Natural killer cell (primary cell): ENCODE data around the gene STK32C. TPM values are rescaled to one million over a fixed set of nuclear protein-coding genes. Genes with fewer than 3 reads are reported as not detected.

ENCODE experiments used
- ATAC-seq, 3 donors: fragments of 150-1000 bp in 2 of 3; fragments of 200-7000 bp in 1 of 3; cut with Tn5 transposase; 1 replicate in 1 of 3; 2 replicates in 2 of 3; pipeline ENCODE4 v1.10.0; 2021; ENCODE audit warnings: mild to moderate bottlenecking in 2 of 3, moderate library complexity in 2 of 3
- DNase-seq, 2 donors: peaks; one replicate each; pipeline versions ENCODE4 v3.0.0 to v3.0.0-alpha.2; 2013 to 2021; ENCODE audit warnings: mixed read lengths in 1 of 2
- H3K27ac ChIP-seq: one replicate; pipeline ENCODE4 v1.5.1; 2013; ENCODE audit warnings: mild to moderate bottlenecking, low read length
- H3K27me3 ChIP-seq: one replicate; pipeline ENCODE4 v1.6.1; 2013; ENCODE audit warnings: low read length; ENCODE audit not compliant: control insufficient read depth, insufficient read depth
- H3K36me3 ChIP-seq: one replicate; pipeline ENCODE4 v1.6.1; 2013; ENCODE audit warnings: low read length; ENCODE audit not compliant: control insufficient read depth, insufficient read depth
- H3K4me1 ChIP-seq: one replicate; pipeline ENCODE4 v1.6.1; 2013; ENCODE audit warnings: low read length; ENCODE audit not compliant: control insufficient read depth, insufficient read depth
- H3K4me3 ChIP-seq: one replicate; pipeline ENCODE4 v1.5.1; 2013; ENCODE audit warnings: low read length
- H3K9me3 ChIP-seq: one replicate; pipeline ENCODE4 v1.6.1; 2013; ENCODE audit warnings: low read length; ENCODE audit not compliant: control insufficient read depth, insufficient read depth
- H3K27ac Mint-ChIP-seq, 2 donors: one replicate each; pipeline ENCODE4 v1.8.0; 2022; ENCODE audit warnings: mild to moderate bottlenecking in 2 of 2, mixed read lengths in 2 of 2, moderate library complexity in 1 of 2
- H3K27me3 Mint-ChIP-seq, 2 donors: one replicate each; pipeline ENCODE4 v1.8.0; 2022; ENCODE audit warnings: low read depth in 2 of 2, mixed read lengths in 2 of 2
- H3K36me3 Mint-ChIP-seq: one replicate; pipeline ENCODE4 v1.8.0; 2022; ENCODE audit warnings: mixed read lengths
- H3K4me1 Mint-ChIP-seq, 2 donors: one replicate each; pipeline ENCODE4 v1.8.0; 2022; ENCODE audit warnings: mixed read lengths in 2 of 2
- H3K4me3 Mint-ChIP-seq: one replicate; pipeline ENCODE4 v1.8.0; 2022; ENCODE audit warnings: mild to moderate bottlenecking, moderate library complexity, mixed read lengths
- H3K9me3 Mint-ChIP-seq, 2 donors: one replicate each; pipeline ENCODE4 v1.8.0; 2022; ENCODE audit warnings: mixed read lengths in 2 of 2
- CTCF ChIP-seq: fragments of 200-600 bp; IDR thresholded peaks from one replicate; pipeline ENCODE4 v1.8.0; 2022; ENCODE audit warnings: antibody characterized with exemption
- WGBS: methylation state at CpG from one replicate; pipeline ENCODE4 v1.1.7; 2013; ENCODE audit warnings: missing lambda C conversion rate; ENCODE audit not compliant: insufficient coverage; 5-methylcytosine and 5-hydroxymethylcytosine counted together
- intact Hi-C: fragments of 100-400 bp; cut with micrococcal nuclease; formaldehyde crosslinking; loops from one replicate; pipeline ENCODE4 v1.14.2; 2022
- total RNA-seq, 4 donors: library from RNA; stranded (reverse); fragments of 120-200 nt in 1 of 4; gene quantifications; one replicate each; pipeline versions ENCODE4 v1.2.3 to v1.2.4, GENCODE V29; 2013 to 2022

The STK32C gene
- total RNA-seq, 3 donors from 2014 or later (not counting 1 experiment from before 2014, with no cell fraction given): 12.7 to 22.1 (median 17.9) TPM

- Histone ChIP-seq H3K9me3 (no peaks in the 10 kb centered on the region), H3K36me3 (no peaks in the 10 kb centered on the region), H3K27me3 (peaks cover 23% of the 10 kb centered on the region), H3K4me3 (no peak overlapping the region), H3K27ac (no peak overlapping the region), H3K4me1 (peaks cover 23% of the 10 kb centered on the region)
- TF ChIP-seq CTCF: no peak
- peaks cover 34 to 35% of the 10 kb centered on the region in 2 donors for H3K27me3 Mint-ChIP-seq
- intact Hi-C loops: no loop called here
- no peak for ATAC-seq
- WGBS: 88% methylated on average over 16 of the region's 16 CpGs
- no peaks in the 10 kb centered on the region for H3K36me3 Mint-ChIP-seq
- peaks cover 0 to 12% of the 10 kb centered on the region in 2 donors for H3K4me1 Mint-ChIP-seq
- no peaks in the 10 kb centered on the region for H3K9me3 Mint-ChIP-seq
- H3K4me3 Mint-ChIP-seq: no peak overlapping the region
- no peak overlapping the region for H3K27ac Mint-ChIP-seq
- DNase-seq: no peak
These were observed 118.7 kb downstream of the STK32C start for GRCh38 chr10:132189016-132189415.

GRCh38 chr10:132188331-132188730 is 119.4 kb downstream of the STK32C start:
- Mint-ChIP-seq H3K27me3 (peaks cover 39 to 42% of the 10 kb centered on the region in 2 donors), H3K4me1 (peaks cover 0 to 12% of the 10 kb centered on the region in 2 donors), H3K27ac (no peak overlapping the region), H3K4me3 (peak overlapping the region; percentile 40), H3K9me3 (no peaks in the 10 kb centered on the region), H3K36me3 (no peaks in the 10 kb centered on the region)
- Histone ChIP-seq H3K4me3 (no peak overlapping the region), H3K9me3 (no peaks in the 10 kb centered on the region), H3K36me3 (no peaks in the 10 kb centered on the region), H3K27ac (no peak overlapping the region), H3K4me1 (peaks cover 23% of the 10 kb centered on the region), H3K27me3 (peaks cover 23% of the 10 kb centered on the region)
- 60% methylated on average over 13 of the region's 13 CpGs for WGBS
- DNase-seq (no peak), ATAC-seq (no peak)
- no peak for TF ChIP-seq CTCF
- intact Hi-C loops: no loop called here

GRCh38 chr10:132187430-132188138 is 120.2 kb downstream of the STK32C start:
- H3K9me3 Mint-ChIP-seq: no peaks in the 10 kb centered on the region
- H3K27ac ChIP-seq: no peak overlapping the region
- H3K36me3 Mint-ChIP-seq: no peaks in the 10 kb centered on the region
- intact Hi-C loops: no loop called here
- DNase-seq: peak in 1 of 2 donors; percentile 14
- peaks cover 23% of the 10 kb centered on the region for H3K27me3 ChIP-seq
- peaks cover 43 to 47% of the 10 kb centered on the region in 2 donors for H3K27me3 Mint-ChIP-seq
- peaks cover 23% of the 10 kb centered on the region for H3K4me1 ChIP-seq
- H3K36me3 ChIP-seq: no peaks in the 10 kb centered on the region
- no peak overlapping the region for H3K4me3 ChIP-seq
- peak overlapping the region; percentile 25 for H3K4me3 Mint-ChIP-seq
- TF ChIP-seq CTCF: no peak
- H3K27ac Mint-ChIP-seq: no peak overlapping the region
- ATAC-seq: peak in 1 of 3 donors; percentile 6
- peaks cover 0 to 12% of the 10 kb centered on the region in 2 donors for H3K4me1 Mint-ChIP-seq
- WGBS: 5% methylated on average over 53 of the region's 58 CpGs
- no peaks in the 10 kb centered on the region for H3K9me3 ChIP-seq
